SIG-M5 (cell line): ENCODE measurements around the gene UPK1A.

ENCODE experiments used
- DNase-seq: peaks from one replicate; lab custom pipeline; 2025; lab: John Stamatoyannopoulos, UW

UPK1A gene

DNA sequence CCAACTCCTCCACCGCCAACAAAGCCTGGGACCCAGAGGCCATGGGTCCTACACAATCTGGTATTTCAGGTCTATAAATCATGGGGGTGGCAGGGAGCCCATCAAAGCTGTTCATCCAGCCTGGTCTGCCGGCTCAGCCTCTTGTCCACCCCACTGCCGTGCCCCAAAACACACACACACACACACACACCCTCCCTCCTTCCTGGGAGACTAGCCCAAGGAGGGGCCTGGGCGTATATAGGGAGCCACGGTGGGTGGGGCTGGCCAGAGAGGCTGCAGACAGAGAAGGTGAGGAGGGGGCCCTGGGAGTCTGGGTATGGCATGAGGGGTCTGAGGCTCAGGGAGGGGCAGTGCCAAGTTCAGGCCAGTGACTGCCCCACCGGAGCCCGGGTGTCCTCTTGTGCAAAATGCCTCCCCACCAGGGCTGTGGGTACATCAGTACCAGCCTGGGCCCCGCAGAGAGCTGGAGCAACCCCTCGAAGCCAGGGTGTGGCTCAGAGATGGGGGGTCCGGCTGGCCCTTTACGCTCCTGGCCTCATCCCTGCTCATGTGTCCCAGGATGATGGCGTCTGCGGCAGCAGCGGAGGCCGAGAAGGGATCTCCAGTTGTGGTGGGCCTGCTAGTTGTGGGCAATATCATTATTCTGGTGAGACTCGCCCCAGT lies at the start of gene UPK1A:
UPK1A (plus strand) TSS at position 267 of the 663 bp plus-strand sequence; CDS start at position 563, 296 bp downstream.
- DNase-seq = no peak

DNA sequence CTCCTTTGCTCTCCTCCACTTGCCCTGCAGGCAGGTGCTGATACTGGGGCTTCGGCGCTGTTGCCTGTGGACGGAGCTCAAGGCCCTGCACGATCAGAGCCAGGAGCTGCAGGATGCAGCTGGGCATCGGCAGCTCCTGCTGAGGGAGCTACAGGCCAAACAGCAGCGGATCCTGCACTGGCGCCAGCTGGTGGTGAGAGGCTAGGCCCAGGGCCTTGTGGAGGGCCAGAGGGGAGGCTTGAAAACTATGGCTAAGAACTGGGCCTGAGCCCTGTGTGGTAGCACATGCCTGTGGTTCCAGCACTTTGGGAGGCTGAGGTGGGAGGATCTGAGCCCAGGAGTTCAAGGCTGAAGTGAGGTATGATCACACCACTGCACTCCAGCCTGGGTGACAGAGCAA lies 47.5 kb upstream of the UPK1A start:
- DNase-seq = no peak

DNA sequence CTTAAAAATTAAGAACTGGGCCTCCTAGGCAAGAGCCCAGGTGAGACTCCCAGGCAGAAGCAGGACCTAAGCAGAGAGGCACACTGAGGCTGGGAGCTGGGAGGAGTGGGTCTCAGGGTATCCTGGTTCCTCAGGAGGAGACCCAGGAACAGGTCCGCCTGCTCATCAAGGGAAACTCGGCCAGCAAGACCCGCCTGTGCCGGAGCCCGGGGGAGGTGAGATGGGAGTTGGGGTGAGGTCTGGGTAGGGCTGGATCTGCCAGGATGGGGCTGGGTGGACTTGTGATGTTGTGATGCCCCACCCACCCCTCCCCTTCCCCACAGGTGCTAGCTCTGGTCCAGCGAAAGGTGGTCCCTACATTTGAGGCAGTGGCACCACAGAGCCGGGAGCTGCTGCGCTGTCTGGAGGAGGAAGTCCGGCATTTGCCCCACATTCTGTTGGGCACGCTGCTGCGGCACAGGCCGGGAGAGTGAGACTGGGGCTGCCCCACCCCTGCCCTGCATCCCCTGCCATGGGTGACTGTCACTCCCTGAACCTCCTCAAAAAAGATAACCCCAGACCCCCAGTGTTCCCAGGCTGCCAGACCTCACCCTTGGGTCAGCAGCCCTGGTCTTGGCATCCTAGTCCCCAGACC lies 46.9 kb upstream of the UPK1A start:
- DNase-seq = no peak

DNA sequence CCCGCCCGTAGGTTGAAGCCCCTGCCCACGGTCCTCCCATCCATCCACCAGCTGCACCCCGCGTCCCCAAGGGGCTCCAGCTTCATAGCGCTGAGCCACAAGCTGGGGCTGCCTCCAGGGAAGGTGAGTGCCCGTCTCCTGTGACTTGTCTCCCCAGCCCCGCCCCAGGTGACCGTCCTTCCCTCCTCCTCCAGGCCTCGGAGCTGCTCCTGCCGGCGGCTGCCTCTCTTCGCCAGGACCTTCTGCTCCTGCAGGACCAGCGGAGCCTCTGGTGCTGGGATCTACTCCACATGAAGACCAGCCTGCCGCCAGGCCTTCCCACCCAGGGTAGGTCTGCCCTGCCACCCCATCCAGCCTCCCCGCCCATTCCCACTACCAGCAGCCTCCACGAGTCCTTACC lies 46.3 kb upstream of the UPK1A start:
- DNase-seq = no peak

DNA sequence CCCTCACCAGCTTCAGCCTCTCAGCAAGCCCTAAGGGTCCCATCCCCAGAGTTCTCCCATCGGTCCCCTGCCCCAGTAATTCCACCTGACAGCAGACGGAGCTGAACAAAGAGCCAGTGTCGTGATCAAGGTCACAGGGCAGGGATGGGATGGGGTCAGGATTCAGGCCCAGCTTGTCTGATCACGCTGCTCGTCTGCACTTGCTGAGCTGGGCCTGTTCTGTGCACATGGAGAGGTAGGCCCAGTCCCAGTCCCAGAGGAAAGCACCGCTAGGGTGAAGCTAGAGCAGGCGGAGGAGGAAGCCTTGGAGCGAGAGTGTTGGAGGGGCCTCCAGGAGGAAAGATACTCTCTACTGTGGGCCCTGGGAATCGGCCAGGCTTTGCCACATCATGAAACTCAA lies 44.6 kb upstream of the UPK1A start:
- DNase-seq = no peak

DNA sequence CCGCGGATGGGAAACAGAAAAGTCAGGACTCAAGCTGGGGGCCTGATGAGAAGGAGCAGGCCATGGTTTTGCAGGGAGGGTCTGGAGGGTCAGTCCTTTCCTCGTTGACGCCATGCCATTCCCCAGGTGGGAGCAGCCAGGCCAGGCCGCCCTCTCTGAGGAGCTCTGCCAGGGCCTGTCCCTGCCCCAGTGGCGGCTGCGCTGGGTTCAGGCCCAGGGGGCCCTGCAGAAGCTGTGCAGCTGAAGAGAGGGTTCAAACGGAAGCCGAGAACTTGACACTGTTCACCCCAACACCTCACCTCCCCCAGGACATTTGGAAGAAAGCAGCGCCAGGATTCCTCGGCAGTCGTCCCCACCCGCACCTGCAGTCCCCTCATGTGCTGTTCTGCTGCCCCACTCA lies 43.6 kb upstream of the UPK1A start:
- DNase-seq = no peak

DNA sequence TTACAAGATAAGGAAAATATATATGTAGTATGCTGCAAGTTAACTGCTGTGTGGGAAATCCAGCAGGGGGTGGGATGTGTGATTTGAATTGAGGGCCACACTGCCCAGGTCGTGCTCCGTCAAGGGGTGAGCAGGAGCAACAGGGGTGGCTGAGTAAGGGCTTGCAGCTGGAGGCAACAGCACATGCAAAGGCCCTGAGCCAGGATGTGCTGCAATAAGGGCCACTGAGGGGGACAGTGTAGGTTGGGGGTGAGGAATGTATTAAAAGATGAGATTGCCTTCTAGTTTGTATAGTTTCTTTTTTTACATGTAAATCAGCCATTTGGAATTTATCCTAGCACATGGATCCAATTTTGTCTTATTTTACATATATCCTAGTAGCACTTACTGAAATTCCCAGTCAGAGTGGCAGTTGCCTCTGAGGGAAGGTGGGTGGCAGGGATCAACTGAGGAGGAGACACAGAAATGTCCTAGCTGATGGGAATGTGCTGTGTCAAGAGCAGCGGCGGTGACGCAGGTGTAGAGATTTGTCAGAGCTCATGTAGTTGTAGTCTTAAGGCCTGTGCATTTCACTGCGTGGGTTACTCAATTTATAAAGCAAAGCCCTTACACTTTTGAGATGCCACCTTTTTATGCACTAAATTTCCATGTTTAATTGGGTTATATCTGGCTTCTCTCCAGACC lies 42.8 kb upstream of the UPK1A start:
- DNase-seq = no peak

DNA sequence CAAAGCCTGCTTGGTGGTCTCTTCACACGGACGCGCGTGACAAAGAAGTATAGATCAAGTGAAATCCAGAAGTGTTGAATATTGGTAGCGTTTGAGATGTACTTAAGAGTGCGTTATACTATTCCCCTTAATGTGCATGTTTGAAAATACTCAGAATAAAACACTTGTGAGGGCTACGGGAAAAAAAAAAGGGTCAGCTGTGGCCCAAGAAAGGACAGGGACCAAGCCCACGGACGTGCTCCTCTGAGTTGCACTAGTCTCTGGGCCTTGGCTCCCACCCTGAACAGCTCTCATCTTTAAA lies 38.1 kb upstream of the UPK1A start:
- no peak for DNase-seq

DNA sequence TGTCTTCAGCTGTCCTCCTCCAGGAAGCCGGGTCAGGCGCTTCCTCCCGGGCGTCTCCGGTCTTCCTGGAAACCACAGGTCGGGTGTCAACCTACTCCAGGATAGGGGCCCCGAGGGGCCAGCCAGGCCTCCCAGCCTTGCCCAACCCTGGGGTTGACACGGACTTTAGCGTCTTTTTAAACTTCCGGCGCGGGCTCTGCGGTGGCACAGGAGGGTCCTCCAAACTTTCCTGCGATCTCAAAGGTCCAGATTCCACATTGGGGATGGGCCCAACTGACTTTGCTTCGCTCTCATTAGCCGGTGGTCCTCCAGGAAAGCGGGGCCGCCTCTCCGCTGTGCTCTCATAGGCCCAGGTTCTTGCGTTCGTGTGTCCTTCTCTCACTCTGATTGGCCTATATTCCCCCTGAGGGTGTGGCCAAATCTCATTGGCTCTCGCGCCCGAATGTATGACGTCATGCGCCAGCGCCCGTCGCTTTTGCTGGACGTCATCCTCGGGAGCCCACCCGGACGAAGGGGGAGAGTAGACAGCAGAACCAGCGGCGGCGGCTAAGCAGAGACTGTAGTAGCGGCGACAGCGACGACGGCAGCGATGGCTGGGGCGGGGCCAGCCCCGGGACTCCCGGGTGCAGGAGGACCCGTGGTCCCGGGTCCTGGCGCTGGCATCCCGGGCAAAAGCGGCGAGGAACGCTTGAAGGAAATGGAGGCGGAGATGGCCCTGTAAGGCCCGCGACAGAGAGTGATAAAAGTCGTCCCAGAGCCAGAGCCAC lies 37.6 kb upstream of the UPK1A start, which contains the start of gene RBM42:
RBM42 (plus strand) TSS at position 472 of the 767 bp plus-strand sequence; CDS start at position 590, 118 bp downstream.
- DNase-seq = peak; percentile 85

DNA sequence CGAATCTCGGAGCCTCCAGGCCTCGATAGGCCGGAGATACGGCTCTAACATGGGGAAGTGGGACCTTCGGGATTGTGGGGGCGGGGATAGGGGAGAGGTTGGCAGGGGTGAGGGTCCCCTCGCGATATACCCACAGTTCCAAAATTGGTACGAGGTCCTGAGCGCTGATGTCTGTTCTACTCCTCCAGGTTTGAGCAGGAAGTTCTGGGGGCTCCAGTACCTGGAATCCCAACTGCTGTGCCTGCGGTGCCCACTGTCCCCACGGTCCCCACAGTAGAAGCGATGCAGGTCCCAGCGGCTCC lies 37.0 kb upstream of the UPK1A start:
- DNase-seq = no peak

DNA sequence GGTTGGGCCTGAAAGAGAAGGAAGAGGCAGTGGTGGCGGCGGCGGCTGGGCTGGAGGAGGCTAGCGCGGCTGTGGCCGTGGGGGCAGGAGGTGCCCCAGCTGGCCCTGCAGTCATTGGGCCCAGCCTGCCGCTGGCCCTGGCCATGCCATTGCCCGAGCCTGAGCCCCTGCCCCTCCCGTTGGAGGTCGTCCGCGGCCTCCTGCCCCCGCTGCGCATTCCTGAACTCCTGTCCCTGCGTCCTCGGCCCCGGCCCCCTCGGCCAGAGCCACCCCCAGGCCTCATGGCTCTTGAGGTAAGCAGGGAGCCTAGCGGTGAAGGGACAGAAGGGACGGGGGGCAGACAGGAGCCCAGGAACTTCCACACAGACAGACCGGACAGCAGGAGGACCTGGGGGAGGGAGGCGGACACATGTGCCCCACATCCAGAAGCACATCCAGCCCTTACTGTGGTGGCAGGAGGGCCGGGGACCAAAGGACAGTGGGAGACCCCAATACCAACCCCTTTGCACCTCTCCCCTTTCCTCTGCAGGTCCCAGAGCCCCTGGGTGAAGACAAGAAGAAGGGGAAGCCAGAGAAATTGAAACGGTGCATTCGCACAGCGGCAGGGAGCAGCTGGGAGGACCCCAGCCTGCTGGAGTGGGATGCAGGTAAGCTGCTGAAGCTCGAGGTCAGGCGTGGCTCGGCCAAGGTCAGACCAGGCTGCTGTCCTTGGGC lies 32.4 kb upstream of the UPK1A start:
- no peak for DNase-seq

DNA sequence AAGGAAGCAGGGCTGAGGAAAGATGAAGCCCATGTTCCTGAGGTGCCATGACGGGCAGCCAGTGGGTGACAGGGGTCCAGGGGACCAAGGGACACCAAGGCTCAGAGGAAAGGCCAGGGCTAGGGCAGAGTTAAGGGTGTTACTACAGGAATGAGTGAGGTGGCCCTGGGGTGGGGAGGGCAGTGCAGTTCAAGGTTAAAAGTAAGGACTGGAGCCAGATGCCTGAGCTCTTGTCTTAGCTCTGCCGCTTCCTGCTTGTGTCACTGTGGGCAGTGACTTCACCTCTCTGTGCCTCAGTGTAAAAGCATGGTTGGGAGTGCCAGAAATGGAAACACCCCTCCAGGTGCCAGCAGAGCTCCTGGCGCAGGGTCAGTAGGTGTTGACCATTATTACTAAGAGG lies 29.7 kb upstream of the UPK1A start:
- no peak for DNase-seq

DNA sequence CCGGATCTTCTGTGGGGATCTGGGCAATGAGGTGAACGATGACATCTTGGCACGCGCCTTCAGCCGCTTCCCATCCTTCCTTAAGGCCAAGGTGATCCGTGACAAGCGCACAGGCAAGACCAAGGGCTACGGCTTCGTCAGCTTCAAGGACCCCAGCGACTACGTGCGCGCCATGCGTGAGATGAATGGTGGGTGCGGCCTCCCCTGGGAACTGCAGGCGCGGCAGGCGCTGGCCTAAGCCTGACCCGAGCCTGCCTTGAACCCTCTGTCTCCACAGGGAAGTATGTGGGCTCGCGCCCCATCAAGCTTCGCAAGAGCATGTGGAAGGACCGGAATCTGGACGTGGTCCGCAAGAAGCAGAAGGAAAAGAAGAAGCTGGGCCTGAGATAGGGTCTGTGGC lies 29.2 kb upstream of the UPK1A start:
- no peak for DNase-seq

DNA sequence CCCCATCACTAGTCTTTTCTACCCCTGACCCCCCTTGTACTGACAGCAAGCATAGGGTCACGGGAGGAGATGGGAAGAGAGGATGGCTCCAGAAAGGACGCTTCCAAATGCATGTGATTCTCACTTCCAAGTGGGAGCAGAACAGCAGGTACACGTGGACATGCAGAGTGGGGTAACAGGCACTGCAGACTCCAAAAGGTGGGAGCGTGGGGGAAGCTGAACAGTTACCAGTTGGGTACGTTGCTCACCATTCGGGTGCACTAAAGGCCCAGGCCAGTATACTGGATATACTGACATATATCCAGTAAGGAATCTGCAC lies 27.0 kb upstream of the UPK1A start:
- DNase-seq = no peak

DNA sequence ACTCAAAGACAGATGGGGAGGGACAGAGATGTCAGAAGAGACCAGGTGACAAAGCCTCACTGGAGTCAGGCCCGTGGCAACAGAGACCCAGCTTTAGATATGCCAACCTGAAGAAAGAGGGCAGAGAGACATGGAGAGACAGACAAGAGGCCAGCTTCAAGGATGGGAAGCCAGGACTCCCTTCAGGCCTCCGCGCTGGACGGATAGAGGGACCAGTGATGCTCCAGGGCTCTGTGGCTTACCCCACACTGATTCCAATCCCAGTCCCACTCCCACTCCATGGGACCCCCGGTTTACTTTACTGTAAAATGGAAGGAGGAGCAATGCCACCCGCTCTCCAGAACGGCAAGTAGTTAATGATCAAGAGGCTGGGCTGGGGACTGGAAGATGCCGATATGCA lies 26.5 kb upstream of the UPK1A start:
- no peak for DNase-seq

DNA sequence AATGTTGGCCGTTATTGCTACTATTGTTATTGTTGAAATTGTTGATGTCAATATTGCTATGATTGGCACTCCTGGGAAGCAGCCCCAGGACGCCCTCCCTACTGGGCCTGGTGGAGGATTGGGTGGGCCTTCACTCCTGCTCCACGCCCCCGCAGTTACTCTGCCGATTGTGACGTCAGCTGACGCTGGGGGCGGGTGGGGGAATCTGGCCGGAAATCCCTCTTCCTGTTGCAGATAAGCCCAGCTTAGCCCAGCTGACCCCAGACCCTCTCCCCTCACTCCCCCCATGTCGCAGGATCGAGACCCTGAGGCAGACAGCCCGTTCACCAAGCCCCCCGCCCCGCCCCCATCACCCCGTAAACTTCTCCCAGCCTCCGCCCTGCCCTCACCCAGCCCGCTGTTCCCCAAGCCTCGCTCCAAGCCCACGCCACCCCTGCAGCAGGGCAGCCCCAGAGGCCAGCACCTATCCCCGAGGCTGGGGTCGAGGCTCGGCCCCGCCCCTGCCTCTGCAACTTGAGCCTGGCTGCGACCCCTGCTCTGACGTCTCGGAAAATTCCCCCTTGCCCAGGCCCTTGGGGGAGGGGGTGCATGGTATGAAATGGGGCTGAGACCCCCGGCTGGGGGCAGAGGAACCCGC lies 24.7 kb upstream of the UPK1A start, which contains the start of gene ETV2:
ETV2 (plus strand) TSS at position 231 of the 637 bp plus-strand sequence. CDS start 716 bp downstream, outside the sequence.
- DNase-seq = no peak

DNA sequence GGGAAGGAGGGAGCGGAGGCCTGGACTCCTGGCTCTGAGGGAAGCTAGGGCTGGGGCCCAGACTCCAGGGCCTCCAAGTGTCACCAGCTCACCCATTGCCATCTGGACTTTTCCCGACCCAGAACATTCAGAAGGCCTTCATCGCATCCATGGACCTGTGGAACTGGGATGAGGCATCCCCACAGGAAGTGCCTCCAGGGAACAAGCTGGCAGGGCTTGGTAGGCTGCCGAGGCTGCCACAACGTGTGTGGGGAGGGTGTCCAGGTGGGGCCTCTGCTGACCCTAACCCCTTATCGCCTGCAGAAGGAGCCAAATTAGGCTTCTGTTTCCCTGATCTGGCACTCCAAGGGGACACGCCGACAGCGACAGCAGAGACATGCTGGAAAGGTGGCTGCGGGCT lies 24.0 kb upstream of the UPK1A start:
- no peak for DNase-seq

DNA sequence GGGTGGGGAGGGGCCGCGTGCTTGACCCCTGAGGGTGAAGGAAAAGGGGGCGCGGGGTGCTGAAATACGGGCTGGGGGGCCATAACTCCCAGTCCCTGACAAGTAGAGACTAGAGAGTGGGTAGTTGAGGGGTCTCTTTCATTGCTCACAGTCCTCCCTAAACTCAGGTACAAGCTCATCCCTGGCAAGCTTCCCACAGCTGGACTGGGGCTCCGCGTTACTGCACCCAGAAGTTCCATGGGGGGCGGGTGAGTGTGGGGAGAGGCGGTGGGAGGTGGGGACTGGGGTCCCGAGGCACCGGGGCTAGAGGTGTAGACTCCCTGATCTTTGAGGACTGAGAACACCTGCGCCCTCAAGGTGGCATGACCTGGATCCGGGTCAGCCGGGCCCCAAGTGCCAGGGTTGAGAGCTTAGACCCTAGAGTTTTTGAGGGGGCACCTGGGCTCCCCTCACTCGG lies 23.5 kb upstream of the UPK1A start:
- no peak for DNase-seq

DNA sequence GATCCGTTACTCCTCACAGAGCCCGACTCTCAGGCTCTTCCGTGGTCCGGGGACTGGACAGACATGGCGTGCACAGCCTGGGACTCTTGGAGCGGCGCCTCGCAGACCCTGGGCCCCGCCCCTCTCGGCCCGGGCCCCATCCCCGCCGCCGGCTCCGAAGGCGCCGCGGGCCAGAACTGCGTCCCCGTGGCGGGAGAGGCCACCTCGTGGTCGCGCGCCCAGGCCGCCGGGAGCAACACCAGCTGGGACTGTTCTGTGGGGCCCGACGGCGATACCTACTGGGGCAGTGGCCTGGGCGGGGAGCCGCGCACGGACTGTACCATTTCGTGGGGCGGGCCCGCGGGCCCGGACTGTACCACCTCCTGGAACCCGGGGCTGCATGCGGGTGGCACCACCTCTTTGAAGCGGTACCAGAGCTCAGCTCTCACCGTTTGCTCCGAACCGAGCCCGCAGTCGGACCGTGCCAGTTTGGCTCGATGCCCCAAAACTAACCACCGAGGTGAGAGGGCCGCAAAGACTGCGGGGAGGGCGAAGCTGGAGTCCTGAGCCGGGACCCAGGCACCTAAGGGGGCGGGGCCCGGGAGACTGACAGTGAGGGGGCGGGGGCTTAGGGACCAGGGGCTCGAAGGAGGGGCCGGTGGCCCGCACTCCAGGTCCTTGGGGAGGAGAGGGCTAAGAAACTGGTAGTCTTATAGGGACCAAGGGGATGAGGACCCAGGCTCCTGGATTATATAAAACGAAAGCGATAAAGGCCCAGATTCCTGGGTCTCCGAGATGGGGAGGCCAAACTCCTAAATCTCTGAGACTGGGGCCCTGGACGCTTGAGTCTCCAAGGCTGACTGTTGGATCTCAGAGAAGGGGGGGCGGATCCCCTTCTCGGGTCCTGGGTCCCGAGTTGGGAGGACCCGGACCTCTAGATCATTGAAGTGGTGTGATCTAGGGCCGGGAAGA lies 22.8 kb upstream of the UPK1A start:
- DNase-seq = no peak

DNA sequence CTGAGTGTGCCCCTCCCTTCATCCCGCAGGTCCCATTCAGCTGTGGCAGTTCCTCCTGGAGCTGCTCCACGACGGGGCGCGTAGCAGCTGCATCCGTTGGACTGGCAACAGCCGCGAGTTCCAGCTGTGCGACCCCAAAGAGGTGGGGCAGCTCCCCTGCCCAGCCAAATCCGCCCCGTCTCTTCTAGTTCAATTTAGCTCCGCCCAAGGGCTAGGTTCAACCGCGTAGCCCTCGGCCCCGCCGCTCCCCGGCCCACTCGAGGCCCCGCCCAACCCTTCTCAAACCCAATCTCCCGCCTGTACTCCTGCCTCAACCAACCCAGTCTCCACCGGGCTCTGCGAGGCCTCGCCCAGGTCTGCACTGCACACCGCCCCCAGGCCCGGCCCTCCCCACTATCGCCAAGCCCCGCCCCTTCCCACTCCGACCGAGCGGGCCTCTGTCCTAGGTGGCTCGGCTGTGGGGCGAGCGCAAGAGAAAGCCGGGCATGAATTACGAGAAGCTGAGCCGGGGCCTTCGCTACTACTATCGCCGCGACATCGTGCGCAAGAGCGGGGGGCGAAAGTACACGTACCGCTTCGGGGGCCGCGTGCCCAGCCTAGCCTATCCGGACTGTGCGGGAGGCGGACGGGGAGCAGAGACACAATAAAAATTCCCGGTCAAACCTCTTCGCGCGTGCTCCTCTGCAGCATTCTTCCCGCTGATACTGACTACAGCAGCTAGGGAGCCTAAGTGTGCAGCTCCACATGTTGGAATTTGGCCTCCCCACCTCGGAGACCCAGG lies 21.9 kb upstream of the UPK1A start:
- peak; percentile 70 for DNase-seq
